ENCODE data around the gene PYCR2.

Gene PYCR2

DNA sequence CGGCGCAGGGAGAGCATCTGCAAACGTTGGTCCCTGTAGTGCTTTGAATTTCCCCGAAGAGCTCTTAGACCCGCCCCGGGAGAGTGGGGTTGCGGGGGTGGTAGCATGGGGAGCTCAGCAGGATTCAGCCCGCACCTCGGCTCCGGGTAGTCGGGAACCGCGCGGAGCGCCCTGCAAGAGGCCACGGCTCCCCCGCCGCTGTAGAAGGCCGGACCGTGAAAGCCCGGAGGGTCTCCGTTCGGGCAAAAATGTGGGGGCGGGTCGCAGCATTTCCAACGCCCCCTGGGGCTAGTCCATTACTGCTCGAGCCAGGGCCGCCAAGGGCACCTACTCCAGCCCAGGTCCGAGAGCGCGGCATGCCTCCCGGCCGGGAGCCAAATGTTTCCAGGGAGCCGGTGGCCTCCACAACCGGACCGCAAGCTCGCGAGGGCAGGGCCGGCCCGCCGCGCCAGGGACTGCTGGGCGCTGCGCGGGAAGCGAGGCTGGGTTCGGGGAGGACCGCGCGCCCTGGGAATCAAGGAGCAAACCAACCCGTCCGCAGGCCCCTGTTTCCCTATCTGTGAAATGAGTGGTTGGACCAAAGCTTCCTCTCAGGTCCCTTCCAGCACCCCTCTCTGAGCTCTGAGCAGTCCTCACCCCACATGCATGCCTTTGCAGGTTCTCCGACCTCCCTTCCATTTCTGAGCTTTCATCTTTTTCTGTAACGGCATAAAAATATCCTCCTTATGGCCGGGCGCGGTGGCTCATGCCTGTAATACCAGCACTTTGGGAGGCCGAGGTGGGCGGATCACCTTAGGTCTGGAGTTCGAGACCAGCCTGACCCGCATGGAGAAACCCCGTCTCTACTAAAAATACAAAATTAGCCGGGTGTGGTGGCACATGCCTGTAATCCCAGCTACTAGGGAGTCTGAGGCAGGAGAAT is 41.1 kb downstream of the PYCR2 start:
- peak overlapping the region; percentile 88 for H3K4me3 ChIP-seq (ENCODE audit: low read length)
- DNase-seq (ENCODE audit: low read depth, low spot score) = no peak

DNA sequence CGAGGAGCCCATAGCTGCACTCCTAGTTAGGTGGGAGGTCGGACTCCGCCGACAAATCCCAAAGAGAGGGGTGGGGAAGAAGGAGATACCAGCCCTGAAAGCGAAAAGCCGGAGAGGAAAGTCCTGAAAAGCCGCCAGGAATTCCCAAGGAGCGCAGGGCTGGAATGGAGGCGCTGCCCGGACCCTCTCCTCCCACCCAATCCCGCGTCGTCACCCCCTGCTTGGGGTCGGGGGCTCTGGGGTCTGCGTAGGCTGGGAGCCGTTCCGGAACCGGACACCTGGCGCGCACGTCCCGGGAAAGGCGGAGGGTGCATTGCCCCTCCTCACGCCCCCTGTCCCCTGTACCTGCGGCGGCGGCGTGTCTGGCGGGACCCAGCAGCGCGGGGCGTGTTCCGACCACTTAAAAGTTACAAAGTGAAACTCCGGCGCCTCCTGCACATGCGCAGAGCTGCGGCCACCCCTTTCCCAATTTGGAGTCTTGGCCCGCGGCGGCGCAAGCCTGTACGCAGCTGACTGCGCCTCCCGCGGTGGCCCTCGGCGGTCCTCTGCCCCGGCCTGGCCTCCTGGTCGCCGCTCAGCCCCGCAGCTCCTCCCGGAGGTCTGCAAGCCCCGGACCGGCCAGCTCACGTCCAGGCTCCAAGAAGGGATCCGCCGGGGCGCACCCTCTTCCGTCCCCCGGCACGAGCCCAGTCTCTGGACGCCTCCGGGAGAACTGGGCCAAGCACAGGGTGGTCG is 41.9 kb downstream of the PYCR2 start, which contains the start of gene TMEM63A:
Gene TMEM63A (minus strand): TSS at position 422 of the 735 bp plus-strand sequence. CDS start 4,800 bp downstream, outside the sequence.
- DNase-seq (ENCODE audit: low read depth, low spot score) = peak; percentile 78

DNA sequence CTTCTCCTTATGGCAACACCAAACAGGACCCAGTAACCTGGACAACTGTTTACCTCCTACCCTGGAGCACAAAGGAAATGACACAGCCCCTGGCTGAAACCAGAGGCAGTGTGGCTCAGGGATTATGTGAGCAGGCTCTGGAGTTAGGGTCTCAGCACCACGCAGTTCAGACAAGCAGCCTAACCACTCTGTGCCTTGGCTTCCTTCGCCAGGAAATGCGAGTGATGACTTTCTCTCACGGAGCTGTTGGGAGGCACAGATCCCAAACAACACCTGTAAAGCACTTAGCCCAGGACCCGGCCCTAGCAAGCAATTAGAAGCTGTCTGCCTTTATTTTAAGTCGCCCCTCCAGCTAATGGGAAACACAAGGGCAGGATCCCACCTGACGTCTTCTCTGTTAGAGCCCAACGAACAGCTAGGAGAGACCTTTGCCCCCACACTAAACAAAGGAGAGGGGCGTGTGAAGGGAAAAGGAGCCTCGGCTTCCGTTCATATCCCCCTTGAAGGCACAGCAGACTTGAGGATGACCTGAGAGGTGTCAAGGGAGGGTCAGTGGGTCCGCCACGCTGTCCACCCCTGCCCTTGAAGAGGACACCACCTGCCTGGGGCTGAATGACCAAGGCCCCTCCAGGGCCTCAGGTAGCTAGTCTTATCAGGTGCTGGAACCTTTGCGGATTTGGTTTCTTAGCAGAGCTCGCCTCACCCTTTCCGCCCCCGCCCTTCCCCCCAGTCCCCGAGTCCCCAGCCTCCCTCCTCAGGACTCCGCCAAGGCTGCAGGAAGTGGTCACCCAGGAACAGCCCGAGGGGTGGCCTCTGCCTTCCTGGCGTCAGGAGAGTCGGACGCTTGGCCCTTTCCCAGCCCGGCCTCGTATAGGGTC is 42.7 kb downstream of the PYCR2 start:
- H3K4me3 ChIP-seq (ENCODE audit: low read length) = peak overlapping the region; percentile 88
- no peak for DNase-seq (ENCODE audit: low read depth, low spot score)

More for the DNA sequence above, 41.9 kb downstream of the PYCR2 start, which contains the start of gene TMEM63A:
- H3K4me3 ChIP-seq (ENCODE audit: low read length) = peak within 1 kb of the TSS; percentile 88

DNA sequence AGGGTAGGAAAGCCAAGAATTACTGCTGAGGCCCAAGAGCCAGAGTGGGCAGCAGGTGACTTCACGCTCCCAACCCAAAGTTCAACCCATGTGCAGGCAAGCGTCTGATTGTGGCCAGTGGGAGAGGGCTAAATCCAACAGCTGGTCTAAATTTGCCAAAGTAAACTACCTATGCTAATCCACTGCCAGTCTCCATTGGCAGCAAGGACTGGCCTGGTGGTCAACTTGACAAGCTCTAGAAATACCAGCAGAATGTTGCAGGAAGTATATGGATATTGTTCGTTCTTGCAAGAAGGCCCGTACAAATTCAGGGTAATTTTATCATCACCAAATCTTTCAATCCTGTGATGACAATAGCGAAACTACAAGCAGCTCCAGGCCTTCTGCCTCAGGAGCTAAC is 43.4 kb downstream of the PYCR2 start:
- H3K4me3 ChIP-seq (ENCODE audit: low read length) = peak overlapping the region; percentile 88
- no peak for DNase-seq (ENCODE audit: low read depth, low spot score)

DNA sequence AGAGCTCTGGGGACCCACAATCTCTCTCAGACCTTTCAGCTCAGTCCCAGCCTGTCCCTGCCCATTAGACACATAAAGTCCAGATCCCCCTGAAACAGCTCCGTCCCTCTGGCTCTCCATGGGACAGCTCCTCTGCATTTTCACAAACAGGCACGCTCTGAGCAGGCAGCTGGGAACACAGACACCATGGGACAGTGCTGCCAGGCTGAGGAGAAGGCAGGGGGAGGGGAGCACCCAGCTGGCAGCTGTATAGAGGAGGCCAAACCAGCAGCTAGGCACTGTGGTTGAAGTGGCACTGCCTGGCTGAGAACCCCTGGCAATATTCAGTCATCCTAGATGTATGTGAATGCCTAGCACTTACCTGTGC is 43.8 kb downstream of the PYCR2 start:
- peak overlapping the region; percentile 88 for H3K4me3 ChIP-seq (ENCODE audit: low read length)

DNA sequence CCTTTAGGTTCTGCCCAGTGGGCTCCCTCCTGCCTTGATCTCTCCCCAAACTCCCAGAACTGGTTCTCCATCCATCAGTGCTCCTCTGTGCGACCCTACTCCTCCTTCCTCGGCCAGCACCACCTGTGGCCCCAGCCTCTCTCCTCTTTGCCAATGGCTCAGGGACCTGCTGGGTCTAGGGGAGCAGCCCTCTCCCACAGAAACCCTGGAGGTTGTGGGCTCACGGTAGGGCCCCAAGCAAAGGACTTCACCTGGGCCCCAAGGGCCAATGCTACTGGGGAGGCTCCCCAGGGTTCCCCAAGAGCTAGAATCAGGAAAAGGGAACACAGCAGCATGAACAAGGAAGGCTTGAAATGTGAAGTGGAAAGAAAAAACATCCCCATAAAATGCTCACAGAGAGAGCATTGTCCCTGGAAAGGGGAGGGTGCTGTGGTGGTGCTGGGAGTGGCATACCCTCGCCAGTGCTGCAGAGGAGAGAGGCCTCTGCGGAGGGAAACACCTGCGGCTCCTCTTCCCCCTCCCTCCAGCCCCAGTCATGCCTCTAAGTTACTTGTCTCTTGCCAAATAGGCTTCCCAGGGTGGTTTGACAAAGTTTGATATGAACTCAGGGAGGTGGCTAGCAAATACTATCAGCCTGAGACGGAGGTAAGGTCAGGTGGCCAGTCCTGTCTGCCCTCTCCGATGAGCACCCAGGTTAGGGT is 44.4 kb downstream of the PYCR2 start:
- DNase-seq (ENCODE audit: low read depth, low spot score) = peak; percentile 84
- peak overlapping the region; percentile 88 for H3K4me3 ChIP-seq (ENCODE audit: low read length)

More for the DNA sequence above, 43.8 kb downstream of the PYCR2 start:
- DNase-seq (ENCODE audit: low read depth, low spot score) = no peak

DNA sequence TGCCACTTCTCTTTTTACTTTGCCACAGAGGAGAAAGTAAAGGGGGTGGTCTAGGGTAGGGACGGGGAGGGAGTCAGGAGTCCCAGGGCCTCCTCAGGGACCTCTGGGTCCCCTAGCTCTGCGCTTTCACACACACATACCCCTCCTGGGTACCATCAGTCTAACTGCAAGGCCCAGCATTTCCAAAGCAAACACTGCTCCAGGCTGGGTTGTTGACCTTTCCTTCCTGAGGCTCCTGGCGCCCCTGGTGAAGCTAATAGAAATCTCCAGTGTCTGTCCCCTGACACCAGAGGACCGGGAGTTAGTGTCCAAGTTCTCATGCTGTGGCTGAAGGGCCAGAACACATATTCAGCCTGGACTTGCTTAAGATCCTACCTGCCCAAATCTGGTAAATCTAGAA is 45.8 kb downstream of the PYCR2 start:
- no peak for DNase-seq (ENCODE audit: low read depth, low spot score)

DNA sequence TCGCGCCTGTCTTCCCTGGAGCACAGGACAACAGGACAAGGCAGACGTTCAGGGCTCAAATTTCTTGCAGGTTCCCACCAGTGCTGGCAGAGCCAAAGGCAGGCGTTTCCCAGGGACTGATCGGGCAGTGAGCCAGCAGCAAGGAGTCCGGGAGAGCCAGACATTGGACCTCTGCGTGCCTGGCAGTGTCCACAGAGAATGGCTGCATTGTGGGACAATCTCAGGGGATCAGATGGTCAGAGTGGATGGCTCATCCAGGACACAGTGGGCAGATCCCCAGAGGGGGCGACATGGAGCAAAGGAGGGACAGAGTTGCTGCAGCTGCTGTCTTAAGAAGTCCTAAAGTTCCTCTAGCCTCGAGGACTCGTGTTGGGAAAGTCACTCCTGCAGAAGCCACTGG is 46.5 kb downstream of the PYCR2 start:
- H3K4me3 ChIP-seq (ENCODE audit: low read length) = no peak overlapping the region
- DNase-seq (ENCODE audit: low read depth, low spot score) = no peak

More for the DNA sequence above, 45.8 kb downstream of the PYCR2 start:
- H3K4me3 ChIP-seq (ENCODE audit: low read length) = no peak overlapping the region

DNA sequence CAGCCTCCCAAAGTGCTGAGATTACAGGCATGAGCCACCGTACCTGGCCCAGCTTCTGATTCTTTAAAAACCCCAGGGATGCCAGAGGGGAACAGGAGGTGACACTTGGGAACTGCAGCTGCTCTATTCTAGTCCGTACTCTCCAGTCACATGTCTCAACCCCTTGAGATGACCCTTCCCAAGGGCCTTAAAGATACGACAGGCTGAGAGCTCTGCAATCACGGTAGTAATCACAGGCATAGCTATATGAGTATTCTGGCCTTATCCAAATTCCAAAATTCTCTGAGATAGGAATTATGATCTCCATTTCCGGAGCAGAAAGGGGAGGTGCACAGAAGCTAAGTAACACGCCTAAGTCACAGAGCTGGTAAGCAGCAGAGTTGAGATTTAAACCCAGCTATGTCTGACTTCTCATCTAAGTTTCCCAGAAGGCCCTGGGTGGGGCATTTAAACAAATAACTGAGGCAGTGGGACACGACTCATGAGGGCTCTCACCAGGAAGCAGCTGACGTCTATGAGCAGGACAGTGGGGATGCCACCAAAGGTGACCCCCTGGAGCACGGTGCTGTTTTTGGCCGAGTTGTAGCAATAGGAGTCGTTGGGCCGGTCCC is 47.0 kb downstream of the PYCR2 start:
- no peak overlapping the region for H3K4me3 ChIP-seq (ENCODE audit: low read length)
- no peak for DNase-seq (ENCODE audit: low read depth, low spot score)

DNA sequence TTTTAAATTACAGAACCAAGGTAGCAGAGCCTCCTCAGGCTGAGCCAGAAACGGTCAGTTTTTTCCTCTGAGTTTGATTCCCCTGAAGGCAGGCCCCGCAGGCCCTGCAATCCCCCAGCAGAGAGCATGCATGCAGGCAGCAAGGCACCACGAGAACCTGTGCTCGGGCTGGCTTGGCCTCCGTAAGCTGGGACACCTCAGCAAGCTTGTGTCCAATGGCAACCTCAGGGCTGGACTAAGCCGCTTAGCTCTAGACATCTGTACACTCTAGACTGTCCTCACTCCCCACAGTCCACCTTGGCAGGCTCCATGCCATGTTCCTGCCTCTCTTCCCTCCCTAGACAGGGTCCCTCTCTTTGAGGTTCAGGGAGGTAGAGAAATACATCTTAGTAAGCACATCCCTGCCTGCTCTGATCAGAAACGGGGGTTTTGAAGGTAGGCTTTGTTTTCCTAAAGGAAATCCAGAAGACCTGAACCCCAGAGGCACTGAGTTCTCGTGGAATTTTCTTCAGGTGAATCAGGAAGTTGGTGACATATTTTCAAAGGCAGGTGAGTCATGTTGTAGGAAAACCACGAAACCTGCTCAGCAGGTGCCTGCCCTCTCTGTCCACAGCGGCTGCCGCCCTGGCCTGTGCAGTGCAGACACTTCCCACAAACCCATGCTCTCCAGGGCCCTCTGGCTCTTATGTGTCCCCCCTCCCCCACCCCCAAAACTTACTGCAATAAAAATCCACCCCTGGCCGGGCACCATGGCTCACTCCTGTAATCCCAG is 48.8 kb downstream of the PYCR2 start:
- DNase-seq (ENCODE audit: low read depth, low spot score) = no peak
- H3K4me3 ChIP-seq (ENCODE audit: low read length) = no peak overlapping the region

DNA sequence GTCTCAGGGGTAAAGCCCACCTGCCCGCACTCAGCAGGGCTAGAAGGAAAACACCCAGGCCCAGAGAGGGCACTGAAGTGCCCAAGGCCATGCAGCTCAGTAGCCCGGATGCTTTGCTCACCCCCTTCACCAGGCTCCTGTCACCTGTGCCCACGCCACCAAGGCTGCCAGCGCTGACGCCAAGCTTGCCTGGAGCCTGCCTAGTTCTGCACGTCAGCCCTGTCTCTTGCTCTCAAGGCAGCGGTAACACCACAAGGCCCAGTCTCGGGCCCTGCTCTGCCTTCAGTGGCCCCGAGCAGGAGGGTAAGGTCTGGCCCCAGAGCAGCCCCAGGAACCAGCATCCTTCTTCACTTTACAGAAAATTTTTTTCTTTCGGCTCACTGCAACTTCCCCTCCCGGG is 49.6 kb downstream of the PYCR2 start:
- DNase-seq (ENCODE audit: low read depth, low spot score) = no peak
- no peak overlapping the region for H3K4me3 ChIP-seq (ENCODE audit: low read length)

DNA sequence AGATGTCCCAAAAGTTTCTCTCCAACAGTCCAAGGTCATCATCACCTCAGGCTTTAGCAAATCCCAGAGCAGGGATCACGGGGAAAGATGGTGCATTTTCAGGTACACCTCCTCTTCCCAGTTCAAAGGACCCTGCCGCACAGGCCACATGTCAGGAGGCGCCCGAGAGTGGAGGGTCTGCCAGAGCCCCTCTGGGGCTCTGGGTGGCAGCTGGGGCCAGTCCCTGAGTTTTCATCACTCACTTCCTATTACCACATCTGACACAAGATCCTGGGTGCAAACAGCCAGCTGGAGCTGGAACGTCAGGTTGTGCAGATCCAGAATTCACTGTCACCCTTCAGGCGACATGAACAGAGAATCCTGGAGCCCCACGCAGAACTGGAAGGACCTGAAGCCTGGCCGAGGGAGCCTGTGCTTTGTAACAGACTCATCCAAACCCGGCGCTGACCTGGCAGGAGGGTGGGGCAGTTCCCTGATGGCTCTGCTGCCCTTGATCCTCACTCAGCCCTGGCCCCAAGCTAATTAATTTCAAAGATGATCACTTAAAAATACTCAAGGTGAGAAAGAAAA is 50.7 kb downstream of the PYCR2 start:
- no peak overlapping the region for H3K4me3 ChIP-seq (ENCODE audit: low read length)
- DNase-seq (ENCODE audit: low read depth, low spot score) = no peak

DNA sequence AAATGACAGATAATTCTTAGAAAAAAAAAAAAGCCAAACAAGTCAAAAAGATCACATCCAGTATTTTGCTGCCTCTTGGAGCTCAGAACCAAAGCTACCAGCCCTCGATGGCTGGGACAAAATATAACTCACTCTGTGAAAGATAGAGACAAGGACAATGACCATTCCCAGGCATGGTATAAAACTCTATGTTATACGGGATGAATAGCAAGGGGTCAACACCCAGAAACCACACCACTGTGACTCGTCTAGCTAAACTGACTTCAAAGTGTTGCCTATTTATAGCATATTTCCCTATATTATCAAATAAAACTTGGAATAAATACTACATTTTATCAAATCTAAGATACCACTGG is 52.0 kb downstream of the PYCR2 start:
- no peak for DNase-seq (ENCODE audit: low read depth, low spot score)

DNA sequence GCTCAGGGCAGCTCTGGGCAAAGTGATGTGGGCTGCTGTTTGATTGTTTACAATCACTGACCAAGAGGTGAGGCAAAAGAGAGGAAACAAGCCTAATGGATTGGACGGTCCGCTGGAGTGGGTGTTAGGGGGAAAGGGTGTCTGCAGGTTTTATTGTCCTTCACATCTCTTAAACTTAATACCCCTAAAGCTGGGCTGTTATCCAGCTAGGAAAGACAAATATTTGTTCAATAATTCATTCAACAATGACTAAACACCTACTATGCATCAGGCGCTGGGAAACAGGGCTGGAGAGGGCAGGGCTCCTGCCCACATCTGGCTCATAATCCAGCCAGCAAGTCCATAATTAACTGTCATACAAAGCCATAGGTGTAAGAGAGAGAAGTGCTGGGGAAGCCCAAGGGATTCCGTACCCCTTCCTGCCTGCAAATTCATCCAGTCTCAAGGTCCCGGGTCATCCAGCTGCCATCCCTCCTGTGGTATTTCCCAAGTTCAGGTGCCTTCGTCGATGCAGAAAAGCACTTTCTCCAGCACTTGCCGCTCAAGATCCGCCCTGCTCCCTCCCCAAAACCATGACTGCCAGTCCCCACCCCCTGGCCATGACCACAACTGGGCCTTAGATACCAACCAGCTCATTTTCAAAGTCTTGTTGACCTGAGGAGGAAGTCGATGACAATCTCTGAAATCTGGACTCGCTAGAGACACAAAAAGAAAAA is 52.5 kb downstream of the PYCR2 start:
- no peak overlapping the region for H3K4me3 ChIP-seq (ENCODE audit: low read length)
- DNase-seq (ENCODE audit: low read depth, low spot score) = no peak

More for the DNA sequence above, 52.0 kb downstream of the PYCR2 start:
- H3K4me3 ChIP-seq (ENCODE audit: low read length) = no peak overlapping the region

DNA sequence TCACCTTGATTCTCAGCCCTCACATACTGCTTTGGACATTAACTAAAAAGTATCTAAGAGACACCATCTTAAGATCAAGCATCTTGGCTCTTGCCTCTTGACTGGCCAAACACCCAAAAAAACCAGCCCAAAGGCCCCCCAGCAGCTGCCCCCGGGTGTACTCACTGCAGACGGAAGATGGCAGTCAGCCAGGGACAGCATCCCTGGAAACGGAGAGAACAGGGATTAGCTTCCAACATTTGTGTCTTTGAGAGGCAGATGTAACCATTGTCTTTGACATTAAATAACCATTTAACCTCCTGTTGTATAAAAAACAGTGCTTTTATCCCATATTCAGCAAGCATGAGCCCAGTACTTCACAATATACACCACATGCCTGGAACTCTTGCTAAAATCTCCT is 53.1 kb downstream of the PYCR2 start:
- no peak for DNase-seq (ENCODE audit: low read depth, low spot score)
- H3K4me3 ChIP-seq (ENCODE audit: low read length) = no peak overlapping the region

Data from Jurkat, Clone E6-1 (cell line).